ENCODE measurements around the gene B4GALT4.

GRCh38 chr3:119225121-119225520 lies 15.6 kb downstream of the B4GALT4 start:
- TF ChIP-seq CTCF (IDR thresholded peaks at IDR 0.05) (no peak), ZFX (IDR thresholded peaks at IDR 0.05; ENCODE audit: borderline replicate concordance) (no peak)

Data from 22Rv1 (cell line).